ENCODE data around the gene TARBP1. TPM values are rescaled to one million over a fixed set of nuclear protein-coding genes. Genes with fewer than 3 reads are reported as not detected.
"Not testable (repeated sequence)": the region's sequence is repeated elsewhere in the genome, so short reads cannot be mapped to it uniquely, and the experiment has no call there.

The TARBP1 gene
- total RNA-seq, 1 donor from 2014 or later: 22.0 TPM

DNA sequence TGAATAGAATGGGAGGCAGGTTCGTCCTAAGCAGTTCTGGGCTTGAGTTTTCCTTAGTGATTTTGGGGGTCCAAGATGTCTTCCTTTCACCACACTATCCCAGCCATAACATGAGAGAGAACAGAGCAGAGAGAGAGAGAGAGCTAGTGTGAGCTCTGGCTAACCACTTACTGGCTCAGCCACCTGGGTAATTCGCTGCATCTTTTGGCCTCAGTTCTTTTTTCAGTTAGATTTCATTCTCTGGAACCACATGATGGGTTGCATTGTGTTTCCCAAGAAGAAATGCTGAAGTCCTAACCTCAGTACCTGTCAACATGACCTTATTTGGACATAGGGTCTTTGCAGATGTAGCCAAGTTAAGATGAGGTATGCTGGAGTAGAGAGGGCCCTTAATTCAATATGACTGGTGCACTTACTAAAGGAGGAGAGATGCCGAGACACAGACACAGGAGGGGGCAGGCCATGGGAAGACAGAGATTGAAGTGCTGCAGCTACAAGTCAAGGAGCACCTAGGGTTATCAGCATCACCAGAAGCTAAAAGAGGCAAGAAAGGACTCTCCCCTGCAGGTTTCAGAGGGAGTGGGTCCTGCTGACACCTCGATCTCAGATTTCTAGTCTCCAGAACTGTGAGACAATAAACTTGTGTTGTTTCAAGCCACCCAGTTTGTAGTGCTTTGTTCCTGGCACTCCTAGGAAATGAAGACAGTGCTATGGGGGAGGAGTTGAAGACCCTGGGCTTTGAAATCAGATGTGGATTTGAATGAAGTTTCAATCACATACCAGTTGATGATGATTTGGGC is 26.2 kb upstream of the TARBP1 start:
- DNase-seq (ENCODE audit: low spot score): no peak

DNA sequence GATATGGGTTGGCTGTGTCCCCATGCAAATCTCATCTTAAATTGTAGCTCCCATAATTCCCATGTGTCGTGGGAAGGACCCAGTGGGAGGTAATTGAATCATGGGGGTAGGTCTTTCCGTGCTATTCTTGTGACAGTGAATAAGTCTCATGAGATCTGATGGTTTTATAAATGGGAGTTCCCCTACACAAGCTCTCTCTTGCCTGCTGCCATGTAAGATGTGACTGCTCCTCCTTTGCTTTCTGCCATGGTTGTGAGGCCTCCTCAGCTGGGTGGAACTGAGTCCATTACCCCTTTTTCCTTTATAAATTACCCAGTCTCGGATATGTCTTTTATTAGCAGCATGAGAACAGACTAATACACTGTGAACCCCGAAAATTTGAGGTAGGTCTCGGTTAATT is 25.3 kb upstream of the TARBP1 start:
- DNase-seq (ENCODE audit: low spot score): not testable (repeated sequence)

DNA sequence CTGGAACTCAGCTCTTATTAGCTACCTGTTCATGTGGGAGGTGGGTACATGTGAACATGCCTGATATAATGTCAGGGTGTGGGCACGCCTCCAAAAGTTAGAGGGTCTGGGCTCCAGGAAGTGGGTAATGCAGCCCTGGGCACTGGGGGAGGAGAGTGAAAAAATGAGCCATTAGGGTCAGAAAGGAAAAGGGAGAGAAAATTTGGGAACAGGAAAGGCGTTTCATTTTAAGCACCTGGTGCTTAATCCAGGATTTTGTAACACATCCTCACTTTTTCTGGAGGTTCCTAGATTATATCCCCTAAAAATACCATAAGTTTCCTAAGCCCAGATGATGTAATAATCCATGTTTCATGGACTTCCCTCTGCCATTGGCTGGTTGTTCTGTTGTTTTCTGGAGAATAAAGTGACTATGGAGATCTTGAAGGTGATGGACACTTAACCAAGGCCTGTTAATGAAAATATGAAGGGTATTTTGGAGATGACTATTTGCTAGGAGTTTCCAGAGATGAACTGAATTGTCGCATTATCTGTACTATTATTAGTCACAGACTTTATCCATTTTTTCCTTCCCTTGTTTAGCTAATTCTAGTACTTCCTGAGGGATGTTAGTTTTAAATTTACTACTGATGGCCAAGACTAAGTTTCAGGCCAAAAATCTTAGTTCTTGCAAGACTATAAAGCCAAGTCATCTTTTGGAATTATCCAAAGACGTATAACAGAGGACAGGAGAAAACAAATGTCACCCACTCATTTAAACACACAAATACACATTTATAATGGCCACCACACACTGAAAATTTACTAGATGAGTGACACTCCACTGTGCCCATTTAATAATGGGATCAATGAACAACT is 24.4 kb upstream of the TARBP1 start:
- no peak for DNase-seq (ENCODE audit: low spot score)

DNA sequence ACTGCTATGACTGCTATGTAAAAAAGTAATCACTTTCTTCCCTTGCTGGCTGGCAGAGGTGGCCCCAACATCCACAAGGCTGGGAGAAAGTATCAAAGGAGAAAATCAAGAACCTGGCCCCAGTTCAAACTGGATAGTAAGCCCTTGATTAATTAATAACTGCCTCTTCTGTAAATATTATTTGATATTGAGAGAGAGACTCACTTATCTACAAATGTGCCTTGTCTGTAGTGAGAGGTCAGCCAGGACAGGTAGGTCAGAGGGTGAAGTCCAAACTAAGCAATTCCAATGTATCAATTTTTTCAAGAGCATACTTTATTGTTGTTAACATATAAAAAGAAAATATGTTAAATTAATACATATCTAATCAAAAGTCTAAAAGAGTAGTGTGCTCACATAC is 23.8 kb upstream of the TARBP1 start:
- DNase-seq (ENCODE audit: low spot score): peak; percentile 63

DNA sequence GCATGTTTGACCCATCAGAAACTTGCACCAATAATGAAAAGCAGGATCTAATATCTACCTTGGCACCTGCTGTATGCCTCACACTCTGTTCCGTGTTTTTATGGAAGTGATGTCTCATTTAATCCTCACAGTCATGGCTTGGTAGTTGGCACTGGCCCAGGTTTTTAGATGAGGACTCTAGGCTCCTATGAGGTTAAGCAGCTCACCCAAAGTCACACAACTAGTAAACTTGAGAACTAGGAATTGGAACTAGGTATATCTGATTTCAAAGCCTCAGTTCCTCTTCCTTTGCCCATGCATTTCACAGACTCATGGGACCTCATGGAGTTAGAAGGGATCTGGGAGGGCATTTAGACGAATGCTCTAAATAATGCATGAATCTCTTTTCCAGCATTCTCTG is 21.3 kb upstream of the TARBP1 start:
- no peak for DNase-seq (ENCODE audit: low spot score)

DNA sequence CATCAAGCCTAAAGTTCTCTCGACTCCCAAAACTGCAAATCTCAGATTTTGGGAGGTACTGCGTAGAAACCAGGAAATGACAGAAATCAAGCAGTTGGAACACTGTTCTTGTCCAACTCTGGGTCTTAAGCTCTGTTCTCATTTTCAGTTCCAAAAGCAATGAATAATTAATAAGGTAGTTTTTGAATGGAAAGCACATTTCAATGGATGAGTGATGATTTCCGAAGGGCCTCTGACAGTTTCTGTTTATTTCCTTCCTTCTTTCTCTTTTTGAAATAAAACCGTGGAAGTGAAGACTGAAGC is 20.9 kb upstream of the TARBP1 start:
- DNase-seq (ENCODE audit: low spot score): no peak

DNA sequence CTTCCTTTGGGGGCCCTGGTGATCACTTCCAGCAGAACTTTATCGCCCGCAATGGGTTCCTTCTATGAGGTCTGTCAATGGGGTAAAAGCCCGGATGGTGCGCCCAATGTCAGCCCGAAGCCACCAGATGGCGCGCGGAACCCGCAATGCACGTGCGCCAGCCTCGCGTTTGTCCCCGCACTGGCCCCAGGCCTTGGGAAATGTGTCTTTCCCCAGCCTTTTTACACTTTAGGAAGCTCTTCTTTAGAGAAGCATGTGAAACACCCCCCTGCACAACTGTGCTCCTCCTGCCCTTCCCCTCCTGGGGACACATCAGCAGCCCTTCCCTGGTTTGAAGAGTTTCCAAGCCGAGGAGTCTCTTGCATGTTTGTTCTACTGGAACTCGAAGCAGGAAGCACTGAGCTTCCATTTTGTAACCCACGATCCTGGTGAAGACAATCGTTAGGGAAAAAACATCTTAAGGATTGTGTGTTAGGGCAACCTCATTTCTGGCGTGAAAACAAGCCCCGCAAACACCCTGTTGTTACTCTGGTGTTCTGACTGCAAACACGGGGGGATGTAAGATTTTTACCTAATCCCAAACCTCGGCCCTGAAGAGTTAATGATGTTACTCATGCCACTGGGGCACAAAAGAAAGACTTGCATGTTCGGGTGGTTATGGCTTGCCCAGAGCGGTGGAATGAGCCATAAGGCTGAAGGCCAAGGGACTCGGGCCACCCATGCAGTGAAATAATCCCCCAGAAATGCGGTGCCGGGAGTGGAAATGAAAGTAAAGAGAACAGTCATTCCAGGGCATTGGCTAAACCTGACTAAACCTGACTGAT is 20.4 kb upstream of the TARBP1 start:
- DNase-seq (ENCODE audit: low spot score): peak; percentile 92

DNA sequence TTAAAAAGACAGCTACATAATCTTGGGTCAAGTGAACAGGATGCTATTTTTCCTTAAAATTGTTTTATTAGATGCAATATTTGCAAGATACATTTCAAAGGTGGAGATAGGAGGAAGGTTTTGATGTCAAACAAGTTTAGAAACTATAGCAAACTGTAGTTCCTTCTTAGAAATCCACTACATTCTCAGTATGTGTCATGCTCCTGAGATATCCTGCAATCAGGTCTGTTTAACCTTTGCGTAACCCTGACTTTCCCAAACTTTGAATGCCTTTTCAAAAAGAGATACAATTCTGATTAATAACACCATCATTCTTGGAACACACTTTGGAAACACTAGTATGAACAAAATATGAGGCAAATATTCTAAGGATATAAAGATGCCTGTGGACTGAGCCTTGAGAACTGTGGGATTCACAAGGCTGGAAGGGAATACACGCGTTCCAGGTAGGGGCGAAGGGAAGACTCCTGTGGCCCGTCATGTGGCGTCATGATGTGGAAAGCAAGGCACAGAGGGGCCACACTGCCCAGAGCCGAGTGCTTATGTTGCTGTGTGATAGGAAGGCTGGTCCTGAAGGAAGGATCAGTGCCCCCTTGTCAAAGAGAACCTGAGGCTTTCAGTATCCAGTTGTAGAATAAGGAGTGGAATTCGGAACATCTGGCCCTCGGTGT is 19.6 kb upstream of the TARBP1 start:
- no peak for DNase-seq (ENCODE audit: low spot score)

DNA sequence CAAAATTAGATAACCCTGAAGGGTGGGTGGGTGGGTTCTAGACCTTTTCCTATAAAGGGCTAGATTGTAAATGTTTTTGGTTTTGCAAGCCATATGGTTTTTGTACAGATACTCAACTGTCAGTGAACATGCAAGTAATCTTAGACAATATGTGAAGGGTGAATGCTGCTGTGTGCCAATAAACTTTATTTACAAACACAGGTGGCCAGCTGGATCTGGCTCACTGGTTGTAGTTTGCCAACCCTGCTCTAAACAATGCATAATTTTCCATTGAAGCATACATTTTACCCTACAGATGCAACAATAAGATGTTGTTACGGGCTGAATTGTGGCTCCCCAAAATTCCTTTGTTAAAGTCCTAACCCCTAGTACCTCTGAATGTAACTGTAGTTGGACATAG is 18.6 kb upstream of the TARBP1 start:
- DNase-seq (ENCODE audit: low spot score): no peak

DNA sequence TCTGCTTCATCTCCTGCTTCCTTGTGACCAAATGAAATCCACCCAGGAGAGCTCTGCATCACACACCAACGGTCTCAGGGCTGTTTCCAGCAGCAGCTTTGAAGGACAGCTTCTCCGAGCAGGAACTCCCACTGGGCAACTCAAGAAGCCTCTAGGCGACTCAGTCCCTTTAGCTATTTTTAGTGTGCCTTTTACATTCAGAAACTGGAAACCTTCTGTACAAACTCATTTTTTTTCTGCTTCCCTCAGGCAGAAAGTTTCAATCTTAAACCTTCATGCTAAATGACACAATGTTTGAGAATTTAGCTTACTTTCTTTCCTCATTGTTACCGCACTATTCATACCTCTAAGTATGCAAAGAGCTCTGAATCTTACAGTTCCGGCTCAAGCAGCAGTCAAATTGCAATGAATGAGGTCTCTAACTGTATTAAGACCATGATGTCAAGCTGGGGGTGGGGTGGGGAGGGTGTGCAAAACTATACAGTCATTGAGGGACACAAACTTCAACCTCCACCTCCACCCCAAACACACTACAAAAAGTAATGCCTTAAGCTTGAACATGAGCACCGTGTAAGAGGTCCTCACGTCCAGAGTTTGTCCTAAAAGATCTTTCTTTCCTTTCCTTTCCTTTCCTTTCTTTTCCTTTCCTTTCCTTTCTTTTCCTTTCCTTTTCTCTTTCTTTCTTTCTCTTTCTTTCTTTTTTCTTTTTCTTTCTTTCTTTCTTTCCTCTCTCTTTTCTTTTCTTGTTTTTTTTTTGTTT is 16.4 kb upstream of the TARBP1 start:
- DNase-seq (ENCODE audit: low spot score): no peak

DNA sequence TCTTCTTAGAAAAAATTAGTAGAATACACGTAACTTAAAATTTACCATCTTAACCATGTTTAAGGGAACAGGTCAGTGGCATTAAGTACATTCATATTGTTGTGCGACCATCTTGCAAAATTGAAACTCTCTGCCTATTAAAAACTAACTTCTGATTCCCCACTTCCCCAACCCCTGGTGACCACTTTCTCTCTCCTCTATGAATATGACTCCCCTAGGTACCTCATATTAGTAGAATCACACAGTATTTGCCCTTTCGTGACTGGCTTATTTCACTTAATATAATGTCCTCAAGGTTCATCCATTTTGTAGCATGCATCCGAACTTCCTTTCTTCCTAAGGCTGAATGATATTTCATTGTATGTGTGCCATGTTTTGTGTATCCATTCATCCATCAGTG is 15.1 kb upstream of the TARBP1 start:
- DNase-seq (ENCODE audit: low spot score): no peak

DNA sequence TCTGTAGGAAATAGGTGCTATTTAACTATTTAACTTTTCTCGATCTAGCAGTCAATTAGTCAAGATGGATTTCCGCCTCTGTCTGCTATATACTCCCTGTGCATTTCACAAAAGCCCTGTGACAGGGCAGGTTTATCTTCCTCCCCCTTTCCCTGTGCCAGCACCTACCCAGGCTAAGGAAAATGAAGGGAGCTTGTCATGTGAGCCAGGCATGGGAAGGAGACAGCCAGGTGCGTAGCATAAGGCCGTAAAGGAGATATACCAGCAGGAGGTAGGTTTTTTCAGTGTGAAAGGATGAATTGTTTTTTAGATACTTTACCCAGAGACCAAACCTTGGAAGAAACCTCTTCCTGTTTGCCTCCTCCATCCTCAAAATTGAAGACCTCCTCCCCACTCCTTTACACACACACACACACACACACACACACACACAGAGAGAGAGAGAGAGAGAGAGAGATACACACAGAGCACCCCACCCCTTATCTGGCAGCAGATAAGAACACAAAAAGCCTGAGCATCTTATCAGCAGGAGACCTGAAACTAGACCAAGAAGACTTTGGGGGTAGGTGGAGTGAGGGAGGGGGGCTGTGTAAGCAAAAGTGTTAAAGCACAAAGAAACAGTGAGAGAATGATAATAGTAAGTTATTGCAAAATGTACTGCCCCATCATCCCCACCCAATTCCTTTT is 12.0 kb upstream of the TARBP1 start:
- no peak for DNase-seq (ENCODE audit: low spot score)

DNA sequence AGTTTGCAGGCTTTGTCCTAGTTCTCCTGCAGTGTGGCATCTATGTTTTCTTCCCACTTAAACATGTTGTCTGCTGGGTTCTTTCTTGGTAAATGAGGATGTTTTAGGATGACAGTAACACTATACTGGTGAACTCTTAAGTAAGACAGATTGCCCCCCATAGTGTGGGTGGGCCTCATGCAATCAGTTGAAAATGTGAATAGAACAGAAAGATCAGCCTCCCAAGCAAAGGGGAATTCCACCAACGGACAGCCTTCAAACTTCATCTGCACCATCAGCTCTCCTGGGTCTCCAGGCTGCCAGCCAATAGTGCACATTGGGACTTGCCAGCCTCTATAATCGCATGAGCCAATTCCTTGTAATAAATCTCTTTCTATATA is 10.7 kb upstream of the TARBP1 start:
- no peak for DNase-seq (ENCODE audit: low spot score)

DNA sequence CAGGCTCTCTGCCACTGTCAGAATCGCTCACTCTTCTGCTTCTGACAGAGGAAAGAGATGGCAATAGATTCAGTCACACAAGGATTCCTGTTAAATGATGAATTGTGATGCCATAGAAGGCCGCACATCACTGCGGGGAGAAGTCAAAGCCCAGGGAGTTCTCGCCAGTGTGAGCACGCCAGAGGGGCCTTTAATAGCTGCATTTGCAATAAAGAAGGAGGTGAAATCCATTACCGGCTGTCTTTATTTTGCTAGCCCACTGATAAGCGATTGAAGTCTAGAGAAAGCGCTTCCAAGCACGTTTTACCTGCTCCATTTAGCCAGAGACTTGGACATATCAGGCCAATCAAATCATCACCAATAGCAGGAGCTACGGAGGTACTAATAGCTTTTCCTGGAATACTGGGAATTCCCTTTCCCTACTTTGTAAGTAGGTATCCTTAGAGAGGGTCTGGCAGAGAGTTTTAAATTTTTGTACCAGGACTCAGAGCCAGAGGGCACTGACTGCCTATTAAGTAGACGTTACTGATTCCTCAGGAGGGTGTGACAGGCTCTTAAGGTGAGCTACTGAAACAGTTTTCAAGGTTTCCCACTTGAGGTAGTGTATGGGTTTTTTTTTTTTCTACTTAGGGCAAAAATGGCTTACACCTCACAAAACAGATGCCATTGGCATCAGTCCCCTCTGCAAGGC is 10.2 kb upstream of the TARBP1 start:
- DNase-seq (ENCODE audit: low spot score): no peak

DNA sequence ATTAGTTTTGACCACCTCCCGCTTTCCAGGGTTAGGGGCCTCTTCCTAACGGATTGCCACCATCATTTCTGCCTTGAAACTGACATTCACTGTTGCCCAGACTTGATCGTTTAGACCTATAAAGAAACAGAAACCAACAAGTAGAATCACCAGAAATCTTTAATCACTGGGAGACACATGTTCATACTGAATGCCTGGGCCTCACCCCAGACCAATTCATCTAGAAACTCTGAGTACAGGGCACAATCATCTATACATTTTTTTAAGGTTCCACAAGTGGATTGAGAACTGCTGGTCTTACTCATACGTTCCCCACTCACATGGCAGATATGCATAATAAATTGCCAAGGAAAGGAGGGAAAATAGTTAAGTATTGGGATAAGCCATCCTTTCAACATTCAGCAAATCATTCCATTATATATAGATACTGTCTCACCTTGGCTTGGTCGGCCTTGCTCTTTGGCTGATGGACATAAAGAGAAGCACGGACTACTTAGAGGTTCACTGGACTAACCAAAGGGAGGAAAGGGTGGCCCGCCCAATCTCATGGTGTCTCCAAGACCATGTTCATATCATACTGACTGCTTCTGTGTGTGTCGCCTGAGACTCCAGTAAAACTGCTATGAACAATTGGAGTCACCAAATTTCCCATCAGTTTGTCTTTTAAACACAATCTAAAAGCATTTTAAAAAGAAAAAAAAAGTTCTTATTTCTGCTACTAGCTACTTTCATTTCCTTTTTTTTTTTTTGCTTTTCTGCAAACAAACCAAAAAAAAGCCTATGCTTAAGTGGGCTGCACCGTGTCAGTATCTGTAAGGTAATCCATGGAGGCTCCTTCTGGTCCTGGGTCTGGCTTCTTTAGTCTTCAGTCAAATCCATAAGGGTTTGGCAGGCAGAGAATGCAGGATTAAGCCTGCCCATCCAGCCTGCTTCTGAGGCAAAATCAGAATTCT is 9.4 kb upstream of the TARBP1 start:
- DNase-seq (ENCODE audit: low spot score): no peak

DNA sequence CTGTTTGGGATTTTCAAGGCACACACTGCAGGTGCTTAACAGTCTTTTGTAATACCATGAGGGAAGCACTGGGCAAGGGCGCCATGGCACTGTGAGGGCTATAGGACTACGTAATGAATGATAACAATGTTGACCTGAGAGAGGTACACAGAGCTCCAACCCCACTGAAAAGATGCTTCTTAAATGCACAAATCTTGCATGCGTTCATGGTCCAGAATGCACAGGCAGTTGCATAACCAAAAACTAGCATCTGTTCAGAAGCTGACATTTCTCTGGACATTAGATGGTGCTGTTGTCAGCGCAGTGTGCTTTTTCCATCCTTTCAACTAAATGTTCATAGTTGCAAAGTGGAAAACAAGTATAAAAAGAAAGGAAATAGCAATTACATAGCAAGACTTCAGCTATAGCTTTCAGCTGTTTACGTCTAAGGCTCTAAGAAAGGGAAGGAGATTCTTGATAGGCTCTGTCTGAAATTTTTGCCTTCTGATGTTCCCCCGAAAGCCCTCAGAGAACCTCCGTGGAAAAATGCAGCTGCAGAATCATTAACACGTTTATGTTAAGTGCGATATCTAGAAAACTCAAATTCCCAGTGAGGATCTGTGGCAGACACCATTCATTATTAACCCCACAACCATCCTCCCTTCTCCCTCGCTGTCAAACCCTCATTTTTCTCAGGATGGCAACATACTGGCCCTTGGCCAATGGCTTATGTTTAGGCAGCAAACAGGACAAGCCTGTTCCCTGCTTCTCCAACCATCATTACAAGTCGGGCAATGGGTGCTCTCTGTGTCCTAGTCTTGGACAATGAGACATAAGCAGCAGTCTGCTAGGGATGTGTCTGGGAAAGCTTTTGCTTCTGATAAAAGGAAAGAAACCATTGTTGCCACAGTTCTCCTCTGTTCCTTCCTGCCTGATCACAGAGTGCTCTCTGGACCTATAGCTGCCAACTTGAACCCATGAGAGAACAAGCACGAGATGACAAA is 8.2 kb upstream of the TARBP1 start:
- DNase-seq (ENCODE audit: low spot score): peak; percentile 61

DNA sequence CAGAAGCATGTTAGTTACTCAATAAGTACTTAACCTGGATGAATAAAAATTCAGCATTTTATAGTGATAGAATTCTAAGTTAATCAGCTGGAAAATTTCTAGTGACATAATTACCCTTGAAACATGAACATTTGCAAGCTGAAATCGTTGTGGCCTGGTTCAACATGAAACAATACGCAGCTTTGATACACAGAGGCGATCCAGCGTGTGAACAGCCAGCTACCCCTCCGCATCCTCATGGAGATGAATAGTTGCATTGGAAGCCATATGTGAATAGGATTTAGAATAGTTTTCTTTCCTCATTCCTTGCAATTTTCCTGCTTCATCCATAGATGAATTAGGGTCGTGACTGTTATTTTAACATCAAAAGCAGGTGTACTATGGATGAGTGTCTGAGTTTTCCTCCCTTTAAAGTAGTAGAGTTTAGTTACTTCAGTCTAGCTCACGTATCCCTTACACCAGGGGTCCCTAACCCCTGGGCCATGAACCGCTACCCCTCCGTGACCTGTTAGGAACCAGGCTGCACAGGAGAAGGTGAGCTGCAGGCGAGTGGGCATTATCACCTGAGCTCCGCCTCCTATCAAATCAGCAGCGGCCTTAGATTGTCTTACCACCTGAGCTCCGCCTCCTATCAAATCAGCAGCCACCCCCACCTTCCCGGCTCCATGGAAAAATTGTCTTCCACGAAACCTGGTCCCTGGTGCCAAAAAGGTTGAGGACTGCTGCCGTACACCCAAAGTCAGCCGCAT is 6.2 kb upstream of the TARBP1 start:
- no peak for DNase-seq (ENCODE audit: low spot score)

Data from mucosa of gallbladder (tissue), 1 donor.